Measurements from ENCODE around the gene FKBP4.

DNA sequence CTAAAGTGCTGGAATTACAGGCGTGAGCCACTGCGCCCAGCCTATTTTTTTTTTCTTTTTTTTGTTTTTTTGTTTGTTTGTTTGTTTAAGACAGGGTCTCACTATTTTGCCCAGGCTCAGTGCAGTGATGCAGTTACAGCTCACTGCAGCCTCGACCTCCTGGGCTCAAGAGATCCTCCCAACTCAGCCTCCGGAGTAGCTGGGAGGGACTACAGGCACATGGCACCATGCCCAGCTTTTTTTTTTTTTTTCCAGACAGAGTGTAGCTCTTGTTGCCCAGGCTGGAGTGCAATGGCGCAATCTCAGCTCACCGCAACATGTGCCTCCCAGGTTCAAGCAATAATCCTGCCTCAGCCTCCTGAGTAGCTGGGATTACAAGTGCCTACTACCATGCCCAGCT is 11.9 kb downstream of the FKBP4 start:
- TF ChIP-seq, protein P1, sequence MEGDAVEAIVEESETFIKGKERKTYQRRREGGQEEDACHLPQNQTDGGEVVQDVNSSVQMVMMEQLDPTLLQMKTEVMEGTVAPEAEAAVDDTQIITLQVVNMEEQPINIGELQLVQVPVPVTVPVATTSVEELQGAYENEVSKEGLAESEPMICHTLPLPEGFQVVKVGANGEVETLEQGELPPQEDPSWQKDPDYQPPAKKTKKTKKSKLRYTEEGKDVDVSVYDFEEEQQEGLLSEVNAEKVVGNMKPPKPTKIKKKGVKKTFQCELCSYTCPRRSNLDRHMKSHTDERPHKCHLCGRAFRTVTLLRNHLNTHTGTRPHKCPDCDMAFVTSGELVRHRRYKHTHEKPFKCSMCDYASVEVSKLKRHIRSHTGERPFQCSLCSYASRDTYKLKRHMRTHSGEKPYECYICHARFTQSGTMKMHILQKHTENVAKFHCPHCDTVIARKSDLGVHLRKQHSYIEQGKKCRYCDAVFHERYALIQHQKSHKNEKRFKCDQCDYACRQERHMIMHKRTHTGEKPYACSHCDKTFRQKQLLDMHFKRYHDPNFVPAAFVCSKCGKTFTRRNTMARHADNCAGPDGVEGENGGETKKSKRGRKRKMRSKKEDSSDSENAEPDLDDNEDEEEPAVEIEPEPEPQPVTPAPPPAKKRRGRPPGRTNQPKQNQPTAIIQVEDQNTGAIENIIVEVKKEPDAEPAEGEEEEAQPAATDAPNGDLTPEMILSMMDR (conservative IDR thresholded peaks at IDR 0.05), result no peak
- no peak for TF ChIP-seq ZFX (IDR thresholded peaks at IDR 0.05)
